Measurements from ENCODE around the gene KIAA2012.

DNA sequence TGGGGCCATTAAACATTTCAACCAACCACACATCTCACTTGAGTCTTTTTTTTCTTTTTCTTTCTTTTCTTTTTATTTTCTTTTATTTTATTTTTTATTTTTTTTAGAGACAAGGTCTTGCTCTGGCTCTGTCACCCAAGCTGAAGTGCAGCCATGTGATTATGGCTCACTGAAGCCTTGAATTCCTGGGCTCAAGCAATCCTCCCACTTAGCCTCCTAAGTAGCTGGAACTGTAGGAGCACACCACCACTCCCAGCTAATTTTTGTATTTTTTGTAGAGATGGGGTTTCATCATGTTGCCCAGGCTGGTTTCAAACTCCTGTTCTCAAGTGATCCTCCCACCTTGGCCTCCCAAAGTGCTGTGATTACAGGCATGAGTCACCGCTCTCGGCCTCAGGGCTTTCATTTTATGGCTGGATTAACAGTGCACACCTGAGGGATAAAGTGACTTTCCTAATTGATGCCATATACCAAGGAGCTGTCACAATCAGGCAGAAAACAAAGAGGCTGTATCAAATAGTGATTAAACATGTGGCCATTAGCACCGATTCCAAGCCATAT, 21.5 kb downstream of the KIAA2012 start:
- TF ChIP-seq, protein P1, sequence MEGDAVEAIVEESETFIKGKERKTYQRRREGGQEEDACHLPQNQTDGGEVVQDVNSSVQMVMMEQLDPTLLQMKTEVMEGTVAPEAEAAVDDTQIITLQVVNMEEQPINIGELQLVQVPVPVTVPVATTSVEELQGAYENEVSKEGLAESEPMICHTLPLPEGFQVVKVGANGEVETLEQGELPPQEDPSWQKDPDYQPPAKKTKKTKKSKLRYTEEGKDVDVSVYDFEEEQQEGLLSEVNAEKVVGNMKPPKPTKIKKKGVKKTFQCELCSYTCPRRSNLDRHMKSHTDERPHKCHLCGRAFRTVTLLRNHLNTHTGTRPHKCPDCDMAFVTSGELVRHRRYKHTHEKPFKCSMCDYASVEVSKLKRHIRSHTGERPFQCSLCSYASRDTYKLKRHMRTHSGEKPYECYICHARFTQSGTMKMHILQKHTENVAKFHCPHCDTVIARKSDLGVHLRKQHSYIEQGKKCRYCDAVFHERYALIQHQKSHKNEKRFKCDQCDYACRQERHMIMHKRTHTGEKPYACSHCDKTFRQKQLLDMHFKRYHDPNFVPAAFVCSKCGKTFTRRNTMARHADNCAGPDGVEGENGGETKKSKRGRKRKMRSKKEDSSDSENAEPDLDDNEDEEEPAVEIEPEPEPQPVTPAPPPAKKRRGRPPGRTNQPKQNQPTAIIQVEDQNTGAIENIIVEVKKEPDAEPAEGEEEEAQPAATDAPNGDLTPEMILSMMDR (IDR thresholded peaks at IDR 0.05; ENCODE audit: insufficient read depth, low read depth, low read length): no peak
- TF ChIP-seq EZH2 (IDR thresholded peaks at IDR 0.05; ENCODE audit: insufficient read depth, low read length): no peak
